Measurements from ENCODE around the gene CYB5D1.

- TF ChIP-seq CTCF (IDR thresholded peaks at IDR 0.05; ENCODE audit: poor library complexity, severe bottlenecking) (no peak), POLR2AphosphoS5 (IDR thresholded peaks at IDR 0.05) (no peak), REST (IDR thresholded peaks at IDR 0.05; ENCODE audit: borderline replicate concordance) (no peak), TAF1 (IDR thresholded peaks at IDR 0.05; ENCODE audit: low read depth) (no peak), RAD21 (conservative IDR thresholded peaks at IDR 0.05) (no peak), EZH2 (IDR thresholded peaks at IDR 0.05; ENCODE audit: borderline replicate concordance, insufficient read depth, low read length, poor library complexity, severe bottlenecking) (no peak), EP300 (conservative IDR thresholded peaks at IDR 0.05; ENCODE audit: poor library complexity, severe bottlenecking) (no peak), MXI1 (conservative IDR thresholded peaks at IDR 0.05; ENCODE audit: poor library complexity, severe bottlenecking) (no peak), SMC3 (conservative IDR thresholded peaks at IDR 0.05; ENCODE audit: poor library complexity) (no peak)
Measured at GRCh38 chr17:7852262-7852670, 5.5 kb upstream of the CYB5D1 start.

All from neural cell (in vitro differentiated cells).